Measurements from ENCODE around the gene CWF19L2. TPM values are rescaled to one million over a fixed set of nuclear protein-coding genes. Genes with fewer than 3 reads are reported as not detected.

Gene CWF19L2
- total RNA-seq, 3 donors from 2014 or later, result 28.2 to 39.8 (median 29.8) TPM

DNA sequence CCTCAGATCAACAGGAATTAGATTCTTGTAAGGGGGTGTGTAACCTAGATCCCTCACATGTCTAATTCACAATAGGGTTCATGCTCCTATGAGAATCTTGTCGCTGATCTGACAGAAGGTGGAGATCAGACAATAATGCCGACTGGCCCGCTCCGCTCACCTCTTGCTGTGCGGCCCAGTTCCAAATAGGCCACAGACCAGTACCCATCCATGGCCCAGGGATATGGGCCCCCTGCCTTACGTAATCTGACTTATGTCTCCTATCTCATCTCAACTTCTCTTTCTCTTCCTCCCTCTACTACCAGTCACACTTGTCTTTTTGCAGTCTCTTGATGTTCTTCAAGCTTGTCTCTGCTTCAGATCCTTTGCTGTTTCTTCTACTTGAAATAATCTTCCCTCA lies 70.0 kb downstream of the CWF19L2 start:
- no peak overlapping the region for H3K4me3 ChIP-seq
- intact Hi-C loops (cut with DNase I; ENCODE audit: low total_unique reads), result loop anchor here (10.0 kb wide), 1 partner anchor 617 kb away; the partner anchor contains the start of gene CUL5
- H3K36me3 ChIP-seq, result no peaks in the 10 kb centered on the region
- no peak for DNase-seq (ENCODE audit: low spot score in 2 of 2)
- H3K9me3 ChIP-seq, result no peaks in the 10 kb centered on the region
- TF ChIP-seq POLR2AphosphoS5 (IDR thresholded peaks at IDR 0.05) (no peak), POLR2A (IDR thresholded peaks at IDR 0.05) (no peak), CTCF (IDR thresholded peaks at IDR 0.05) (no peak)
- no peaks in the 10 kb centered on the region for H3K27me3 ChIP-seq
- no peaks in the 10 kb centered on the region for H3K4me1 ChIP-seq
- H3K27ac ChIP-seq, result no peak overlapping the region

GRCh38 chr11:107385361-107385981 lies 72.2 kb downstream of the CWF19L2 start:
- Histone ChIP-seq H3K27ac (no peak overlapping the region), H3K36me3 (no peaks in the 10 kb centered on the region), H3K9me3 (no peaks in the 10 kb centered on the region), H3K27me3 (no peaks in the 10 kb centered on the region), H3K4me1 (no peaks in the 10 kb centered on the region), H3K4me3 (no peak overlapping the region)
- TF ChIP-seq POLR2A (IDR thresholded peaks at IDR 0.05) (no peak), POLR2AphosphoS5 (IDR thresholded peaks at IDR 0.05) (no peak), CTCF (IDR thresholded peaks at IDR 0.05) (no peak)
- intact Hi-C loops (cut with DNase I; ENCODE audit: low total_unique reads), result loop anchor here (10.0 kb wide), 1 partner anchor 619 kb away; the partner anchor contains the start of gene CUL5
- no peak for DNase-seq (ENCODE audit: low spot score in 2 of 2)

GRCh38 chr11:107384144-107384852 lies 73.3 kb downstream of the CWF19L2 start:
- Histone ChIP-seq H3K36me3 (no peaks in the 10 kb centered on the region), H3K4me3 (no peak overlapping the region), H3K27ac (no peak overlapping the region), H3K4me1 (no peaks in the 10 kb centered on the region), H3K9me3 (no peaks in the 10 kb centered on the region), H3K27me3 (no peaks in the 10 kb centered on the region)
- TF ChIP-seq CTCF (IDR thresholded peaks at IDR 0.05) (no peak), POLR2AphosphoS5 (IDR thresholded peaks at IDR 0.05) (no peak), POLR2A (IDR thresholded peaks at IDR 0.05) (no peak)
- intact Hi-C loops (cut with DNase I; ENCODE audit: low total_unique reads), result loop anchor here (10.0 kb wide), 1 partner anchor 621 kb away; the partner anchor contains the start of gene CUL5
- no peak for DNase-seq (ENCODE audit: low spot score in 2 of 2)

DNA sequence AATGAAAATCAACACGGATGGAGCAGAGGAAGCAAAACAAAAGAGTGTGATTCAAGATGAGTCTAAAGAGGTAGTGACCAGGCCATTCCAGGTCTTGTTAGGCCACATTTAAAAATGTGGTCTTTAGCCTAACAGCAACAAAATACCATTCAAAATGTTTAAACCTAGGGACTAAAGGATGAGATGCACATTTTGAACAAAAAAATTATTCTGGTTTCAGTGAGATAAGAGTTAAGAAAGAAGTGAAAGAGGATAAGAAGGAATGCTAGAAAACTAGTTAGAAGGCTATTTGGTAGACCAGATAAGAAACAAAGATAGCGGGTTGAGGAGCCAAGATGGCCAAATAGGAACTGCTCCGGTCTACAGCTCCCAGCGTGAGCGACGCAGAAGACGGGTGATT lies 85.2 kb downstream of the CWF19L2 start:
- Histone ChIP-seq H3K4me3 (no peak overlapping the region), H3K27me3 (no peaks in the 10 kb centered on the region), H3K36me3 (no peaks in the 10 kb centered on the region), H3K9me3 (no peaks in the 10 kb centered on the region), H3K4me1 (no peaks in the 10 kb centered on the region), H3K27ac (no peak overlapping the region)
- intact Hi-C loops (cut with DNase I; ENCODE audit: low total_unique reads), result no loop called here
- TF ChIP-seq POLR2AphosphoS5 (IDR thresholded peaks at IDR 0.05) (no peak), CTCF (IDR thresholded peaks at IDR 0.05) (no peak), POLR2A (IDR thresholded peaks at IDR 0.05) (no peak)
- DNase-seq (ENCODE audit: low spot score in 2 of 2), result no peak

GRCh38 chr11:107370390-107370789 lies 87.2 kb downstream of the CWF19L2 start:
- Histone ChIP-seq H3K9me3 (no peaks in the 10 kb centered on the region), H3K4me3 (no peak overlapping the region), H3K27ac (no peak overlapping the region), H3K27me3 (no peaks in the 10 kb centered on the region), H3K4me1 (no peaks in the 10 kb centered on the region), H3K36me3 (no peaks in the 10 kb centered on the region)
- no peak for TF ChIP-seq POLR2AphosphoS5 (IDR thresholded peaks at IDR 0.05)
- TF ChIP-seq CTCF (IDR thresholded peaks at IDR 0.05), result no peak
- TF ChIP-seq POLR2A (IDR thresholded peaks at IDR 0.05), result no peak
- DNase-seq (ENCODE audit: low spot score in 2 of 2), result no peak
- intact Hi-C loops (cut with DNase I; ENCODE audit: low total_unique reads), result no loop called here

Data from breast epithelium (tissue), 4 donors.